NCI-H2196 (cell line): ENCODE results near the gene SAMD4A.
A peak's percentile ranks its signal among the peaks of the same experiment; 100 is the strongest.

Experiments
- DNase-seq: peaks from one replicate; lab custom pipeline; 2025; ENCODE audit not compliant: unreplicated experiment; lab: John Stamatoyannopoulos, UW

The SAMD4A gene

GRCh38 chr14:54815016-54815415, 248.1 kb downstream of the SAMD4A start:
- DNase-seq = no peak

GRCh38 chr14:54815515-54815914, 248.6 kb downstream of the SAMD4A start:
- no peak for DNase-seq

GRCh38 chr14:54816450-54816849, 249.5 kb downstream of the SAMD4A start:
- no peak for DNase-seq

GRCh38 chr14:54817506-54817905, 250.6 kb downstream of the SAMD4A start:
- no peak for DNase-seq

GRCh38 chr14:54818201-54819133, 251.5 kb downstream of the SAMD4A start:
- peak; percentile 23 for DNase-seq

- DNase-seq = no peak
Measured at GRCh38 chr14:54822685-54823084, 255.8 kb downstream of the SAMD4A start.

- no peak for DNase-seq
Measured at GRCh38 chr14:54823757-54824549, 257.0 kb downstream of the SAMD4A start.

- DNase-seq = no peak
Measured at GRCh38 chr14:54828037-54828436, 261.1 kb downstream of the SAMD4A start.

- no peak for DNase-seq
Measured at GRCh38 chr14:54829486-54830224, 262.7 kb downstream of the SAMD4A start.

- no peak for DNase-seq
Measured at GRCh38 chr14:54830650-54831049, 263.7 kb downstream of the SAMD4A start.

GRCh38 chr14:54834081-54834480, 267.2 kb downstream of the SAMD4A start:
- DNase-seq = no peak

GRCh38 chr14:54834727-54835126, 267.8 kb downstream of the SAMD4A start:
- DNase-seq = no peak

- DNase-seq = no peak
Measured at GRCh38 chr14:54836231-54836630, 269.3 kb downstream of the SAMD4A start.

- no peak for DNase-seq
Measured at GRCh38 chr14:54837508-54838149, 270.7 kb downstream of the SAMD4A start.

- no peak for DNase-seq
Measured at GRCh38 chr14:54838931-54839512, 272.1 kb downstream of the SAMD4A start.

- no peak for DNase-seq
Measured at GRCh38 chr14:54839701-54840119, 272.8 kb downstream of the SAMD4A start.

GRCh38 chr14:54840336-54840735, 273.4 kb downstream of the SAMD4A start:
- DNase-seq = no peak

- no peak for DNase-seq
Measured at GRCh38 chr14:54840798-54841197, 273.9 kb downstream of the SAMD4A start.
